ENCODE data around the gene CDRT4.

The CDRT4 gene

DNA sequence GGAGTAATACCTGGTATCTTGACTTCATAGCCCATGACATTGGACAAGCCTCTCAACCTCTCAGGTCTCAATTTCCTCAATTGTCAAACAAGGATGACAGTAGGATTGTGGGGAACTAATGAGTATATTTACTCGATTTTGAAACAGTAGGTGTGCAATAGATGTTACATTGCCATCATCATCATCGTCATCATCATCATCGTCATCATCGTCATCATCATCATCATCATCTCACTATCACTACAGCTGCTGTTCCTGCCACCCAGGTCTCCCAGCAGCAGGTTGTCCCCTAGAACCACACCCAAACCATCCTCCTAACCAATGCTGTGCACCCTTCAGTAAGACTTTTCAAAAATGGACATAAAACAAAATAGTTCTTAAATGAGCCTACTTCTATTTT lies 24.8 kb upstream of the CDRT4 start:
- no peak for DNase-seq
- no peaks in the 10 kb centered on the region for H3K79me2 ChIP-seq (ENCODE audit: insufficient read depth, low read length)
- H3K4me1 ChIP-seq (ENCODE audit: insufficient read depth, low read length), result no peaks in the 10 kb centered on the region
- H3K27ac ChIP-seq (ENCODE audit: low read length), result no peak overlapping the region
- H2AFZ ChIP-seq (ENCODE audit: low read depth, low read length), result no peak overlapping the region
- H3K4me2 ChIP-seq (ENCODE audit: insufficient read depth, low read length), result no peak overlapping the region
- no peaks in the 10 kb centered on the region for H4K20me1 ChIP-seq (ENCODE audit: insufficient read depth, low read length)
- no peak for ATAC-seq (ENCODE audit: insufficient read depth, low read depth)
- TF ChIP-seq, protein P1, sequence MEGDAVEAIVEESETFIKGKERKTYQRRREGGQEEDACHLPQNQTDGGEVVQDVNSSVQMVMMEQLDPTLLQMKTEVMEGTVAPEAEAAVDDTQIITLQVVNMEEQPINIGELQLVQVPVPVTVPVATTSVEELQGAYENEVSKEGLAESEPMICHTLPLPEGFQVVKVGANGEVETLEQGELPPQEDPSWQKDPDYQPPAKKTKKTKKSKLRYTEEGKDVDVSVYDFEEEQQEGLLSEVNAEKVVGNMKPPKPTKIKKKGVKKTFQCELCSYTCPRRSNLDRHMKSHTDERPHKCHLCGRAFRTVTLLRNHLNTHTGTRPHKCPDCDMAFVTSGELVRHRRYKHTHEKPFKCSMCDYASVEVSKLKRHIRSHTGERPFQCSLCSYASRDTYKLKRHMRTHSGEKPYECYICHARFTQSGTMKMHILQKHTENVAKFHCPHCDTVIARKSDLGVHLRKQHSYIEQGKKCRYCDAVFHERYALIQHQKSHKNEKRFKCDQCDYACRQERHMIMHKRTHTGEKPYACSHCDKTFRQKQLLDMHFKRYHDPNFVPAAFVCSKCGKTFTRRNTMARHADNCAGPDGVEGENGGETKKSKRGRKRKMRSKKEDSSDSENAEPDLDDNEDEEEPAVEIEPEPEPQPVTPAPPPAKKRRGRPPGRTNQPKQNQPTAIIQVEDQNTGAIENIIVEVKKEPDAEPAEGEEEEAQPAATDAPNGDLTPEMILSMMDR (IDR thresholded peaks at IDR 0.05; ENCODE audit: borderline replicate concordance, extremely low read depth, low read length, poor library complexity, severe bottlenecking), result no peak
- TF ChIP-seq EZH2 (IDR thresholded peaks at IDR 0.05; ENCODE audit: borderline replicate concordance, low read depth, low read length, severe bottlenecking), result no peak
- no peaks in the 10 kb centered on the region for H3K9me3 ChIP-seq (ENCODE audit: insufficient read depth, low read length, severe bottlenecking)
- no peaks in the 10 kb centered on the region for H3K27me3 ChIP-seq (ENCODE audit: insufficient read depth, low read length, poor library complexity)
- no peak overlapping the region for H3K4me3 ChIP-seq (ENCODE audit: low read depth in 1 of 2, low read length in 2 of 2)
- no peaks in the 10 kb centered on the region for H3K36me3 ChIP-seq (ENCODE audit: insufficient read depth, low read length)
- H3K9ac ChIP-seq (ENCODE audit: low read depth, low read length), result no peak overlapping the region

DNA sequence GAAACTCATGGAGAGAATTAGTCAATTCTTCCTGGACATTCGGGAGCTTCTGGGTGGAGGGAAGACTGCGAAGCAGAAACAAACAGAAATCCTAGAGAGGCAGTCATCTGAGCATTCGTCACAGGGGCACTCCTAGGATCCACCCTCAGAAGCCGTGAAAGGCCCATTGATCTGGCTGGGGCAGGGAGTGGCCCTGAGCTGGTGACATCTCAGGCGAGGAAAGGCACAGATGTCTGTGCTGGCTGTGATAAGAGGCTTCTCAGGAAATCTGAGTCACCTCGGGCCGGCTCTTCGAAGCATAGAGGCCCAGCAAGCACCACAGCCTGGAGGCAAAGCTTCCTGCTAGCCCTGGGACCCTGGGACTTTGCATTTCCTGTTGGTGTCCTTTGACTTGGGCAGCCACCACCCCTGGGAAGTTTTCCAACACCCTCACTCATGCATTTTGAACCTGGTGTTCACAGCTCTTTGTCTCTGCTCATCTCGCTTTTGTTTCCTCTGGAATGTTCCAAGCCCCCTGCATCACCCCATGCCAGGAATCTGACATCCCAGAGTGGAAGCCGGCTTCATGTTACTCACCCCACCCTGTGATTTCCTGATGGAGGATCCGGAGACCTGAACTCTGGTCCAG lies 23.3 kb upstream of the CDRT4 start:
- Histone ChIP-seq H3K9me3 (ENCODE audit: insufficient read depth, low read length, severe bottlenecking) (no peaks in the 10 kb centered on the region), H2AFZ (ENCODE audit: low read depth, low read length) (no peak overlapping the region), H3K4me3 (ENCODE audit: low read depth in 1 of 2, low read length in 2 of 2) (no peak overlapping the region), H3K27ac (ENCODE audit: low read length) (no peak overlapping the region), H3K4me1 (ENCODE audit: insufficient read depth, low read length) (no peaks in the 10 kb centered on the region), H3K27me3 (ENCODE audit: insufficient read depth, low read length, poor library complexity) (no peaks in the 10 kb centered on the region), H3K36me3 (ENCODE audit: insufficient read depth, low read length) (no peaks in the 10 kb centered on the region), H3K9ac (ENCODE audit: low read depth, low read length) (no peak overlapping the region), H4K20me1 (ENCODE audit: insufficient read depth, low read length) (no peaks in the 10 kb centered on the region), H3K79me2 (ENCODE audit: insufficient read depth, low read length) (no peaks in the 10 kb centered on the region), H3K4me2 (ENCODE audit: insufficient read depth, low read length) (no peak overlapping the region)
- DNase-seq (no peak), ATAC-seq (ENCODE audit: insufficient read depth, low read depth) (no peak)
- no peak for TF ChIP-seq EZH2 (IDR thresholded peaks at IDR 0.05; ENCODE audit: borderline replicate concordance, low read depth, low read length, severe bottlenecking)
- TF ChIP-seq, protein P1 (IDR thresholded peaks at IDR 0.05; ENCODE audit: borderline replicate concordance, extremely low read depth, low read length, poor library complexity, severe bottlenecking), result no peak

DNA sequence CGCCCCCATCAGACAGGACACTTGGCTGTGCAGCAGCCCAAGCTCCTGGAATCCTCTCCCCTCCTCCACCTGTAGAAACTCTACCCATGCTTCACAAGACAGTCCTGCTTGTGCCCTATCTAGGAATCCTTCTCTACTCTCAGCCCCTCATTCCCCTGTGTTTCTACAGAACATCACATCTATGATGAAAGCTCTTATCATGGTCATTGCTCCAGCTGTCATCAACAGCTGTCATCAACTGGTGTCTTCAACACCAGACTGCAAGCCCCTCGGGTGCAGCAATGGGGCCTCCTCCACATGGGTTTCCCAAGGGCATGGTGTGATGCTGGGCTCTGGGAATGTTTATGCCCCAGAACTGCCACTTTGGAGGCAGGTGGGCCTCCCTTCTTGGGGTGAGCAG lies 21.1 kb upstream of the CDRT4 start:
- Histone ChIP-seq H3K27ac (ENCODE audit: low read length) (no peak overlapping the region), H3K27me3 (ENCODE audit: insufficient read depth, low read length, poor library complexity) (no peaks in the 10 kb centered on the region), H3K4me2 (ENCODE audit: insufficient read depth, low read length) (no peak overlapping the region), H3K4me3 (ENCODE audit: low read depth in 1 of 2, low read length in 2 of 2) (no peak overlapping the region), H3K9ac (ENCODE audit: low read depth, low read length) (no peak overlapping the region), H2AFZ (ENCODE audit: low read depth, low read length) (no peak overlapping the region), H4K20me1 (ENCODE audit: insufficient read depth, low read length) (no peaks in the 10 kb centered on the region), H3K79me2 (ENCODE audit: insufficient read depth, low read length) (no peaks in the 10 kb centered on the region), H3K36me3 (ENCODE audit: insufficient read depth, low read length) (no peaks in the 10 kb centered on the region), H3K9me3 (ENCODE audit: insufficient read depth, low read length, severe bottlenecking) (no peaks in the 10 kb centered on the region), H3K4me1 (ENCODE audit: insufficient read depth, low read length) (no peaks in the 10 kb centered on the region)
- TF ChIP-seq, protein P1 (IDR thresholded peaks at IDR 0.05; ENCODE audit: borderline replicate concordance, extremely low read depth, low read length, poor library complexity, severe bottlenecking), result no peak
- TF ChIP-seq EZH2 (IDR thresholded peaks at IDR 0.05; ENCODE audit: borderline replicate concordance, low read depth, low read length, severe bottlenecking), result no peak
- ATAC-seq (ENCODE audit: insufficient read depth, low read depth) (no peak), DNase-seq (no peak)

All from DND-41 (cell line).